NCI-H146 treated with DMSO at 0.1 percent for 48 hours (cell line): ENCODE measurements around the gene CNMD.
A peak's percentile ranks its signal among the peaks of the same experiment; 100 is the strongest.
"Not testable (repeated sequence)": the region's sequence is repeated elsewhere in the genome, so short reads cannot be mapped to it uniquely, and the experiment has no call there.

Experiments used
- DNase-seq: peaks from one replicate; lab custom pipeline; 2025; ENCODE audit not compliant: unreplicated experiment; lab: John Stamatoyannopoulos, UW

CNMD gene

DNA sequence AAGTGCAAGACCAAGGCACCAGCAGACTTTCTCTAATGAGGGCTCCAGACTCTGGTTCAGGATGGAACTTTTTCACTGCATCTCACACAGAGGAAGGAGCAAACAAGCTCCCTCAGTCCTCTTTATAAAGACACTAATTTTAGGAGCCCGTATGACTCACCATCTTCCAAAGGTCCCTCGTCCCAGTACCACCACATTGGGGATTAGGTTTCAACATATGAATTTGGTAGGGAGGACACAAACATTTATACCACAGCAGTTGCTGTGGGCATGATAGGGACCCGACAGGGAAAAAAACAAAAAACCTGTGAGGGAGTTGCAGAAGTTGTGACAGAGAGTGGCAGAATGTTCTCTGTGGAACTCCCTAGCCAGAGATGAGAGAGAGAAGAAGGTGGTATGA is 6.5 kb upstream of the CNMD start:
- DNase-seq, result no peak

DNA sequence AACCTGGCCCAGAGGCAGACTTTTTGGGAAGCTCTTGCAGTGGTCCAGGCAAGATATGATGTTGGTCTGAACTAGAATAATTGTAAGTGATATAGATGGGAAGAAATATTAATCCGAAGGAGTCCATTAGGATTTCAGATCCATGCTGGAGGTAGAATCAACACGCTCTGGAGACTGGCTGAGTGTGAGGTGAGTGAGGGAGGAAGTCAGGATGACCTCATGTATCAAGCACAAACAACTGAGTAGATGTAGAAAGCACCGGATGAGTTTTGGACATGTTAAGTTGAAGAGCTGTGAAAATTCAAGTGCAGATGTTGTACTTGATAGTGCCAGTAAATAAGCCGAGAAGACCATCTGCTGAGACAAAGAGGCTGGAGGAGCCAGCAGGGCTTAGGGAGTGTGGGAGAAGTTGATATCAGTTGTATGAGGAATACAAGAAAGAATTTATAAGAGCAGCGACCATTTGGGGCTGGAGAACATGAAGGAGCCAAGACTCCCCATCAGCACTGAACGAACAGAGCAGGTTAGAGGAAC is 5.3 kb upstream of the CNMD start:
- no peak for DNase-seq

DNA sequence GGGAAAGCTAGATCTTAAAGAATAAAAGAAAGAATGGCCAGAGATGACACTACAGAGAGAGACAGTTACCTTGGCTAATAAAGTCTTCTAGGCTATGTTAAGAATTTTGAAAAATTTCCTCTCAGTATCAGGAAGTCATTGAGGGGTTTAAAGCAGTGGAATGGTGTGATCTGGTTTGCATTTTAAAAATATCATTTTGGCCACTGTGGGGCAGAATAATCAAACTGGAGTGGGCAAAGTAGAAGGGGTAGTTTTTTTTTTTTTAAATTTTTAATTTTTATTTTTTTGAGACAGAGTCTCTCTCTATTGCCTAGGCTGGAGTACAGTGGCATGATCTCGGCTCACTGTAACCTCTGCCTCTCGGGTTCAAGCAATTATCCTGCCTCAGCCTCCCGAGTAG is 4.4 kb upstream of the CNMD start:
- no peak for DNase-seq

DNA sequence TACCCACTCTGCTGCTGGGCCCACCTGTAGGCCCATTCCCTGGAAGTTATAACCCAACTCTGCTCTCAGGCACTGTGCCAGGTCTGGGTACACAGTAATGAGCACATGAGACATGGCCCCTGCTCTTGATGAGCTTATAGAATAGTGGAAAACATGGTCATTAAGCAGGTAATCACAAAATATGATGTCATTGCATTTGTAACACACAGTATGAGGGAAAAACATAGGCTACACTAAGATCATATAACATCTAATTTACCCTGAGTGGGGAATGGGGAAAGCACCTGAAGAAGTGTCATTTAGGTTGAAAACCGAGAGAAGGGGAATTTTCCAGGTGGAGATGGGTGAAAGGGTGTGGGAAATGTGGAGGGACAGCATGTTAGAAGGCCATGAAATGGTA is 3.9 kb upstream of the CNMD start:
- no peak for DNase-seq

DNA sequence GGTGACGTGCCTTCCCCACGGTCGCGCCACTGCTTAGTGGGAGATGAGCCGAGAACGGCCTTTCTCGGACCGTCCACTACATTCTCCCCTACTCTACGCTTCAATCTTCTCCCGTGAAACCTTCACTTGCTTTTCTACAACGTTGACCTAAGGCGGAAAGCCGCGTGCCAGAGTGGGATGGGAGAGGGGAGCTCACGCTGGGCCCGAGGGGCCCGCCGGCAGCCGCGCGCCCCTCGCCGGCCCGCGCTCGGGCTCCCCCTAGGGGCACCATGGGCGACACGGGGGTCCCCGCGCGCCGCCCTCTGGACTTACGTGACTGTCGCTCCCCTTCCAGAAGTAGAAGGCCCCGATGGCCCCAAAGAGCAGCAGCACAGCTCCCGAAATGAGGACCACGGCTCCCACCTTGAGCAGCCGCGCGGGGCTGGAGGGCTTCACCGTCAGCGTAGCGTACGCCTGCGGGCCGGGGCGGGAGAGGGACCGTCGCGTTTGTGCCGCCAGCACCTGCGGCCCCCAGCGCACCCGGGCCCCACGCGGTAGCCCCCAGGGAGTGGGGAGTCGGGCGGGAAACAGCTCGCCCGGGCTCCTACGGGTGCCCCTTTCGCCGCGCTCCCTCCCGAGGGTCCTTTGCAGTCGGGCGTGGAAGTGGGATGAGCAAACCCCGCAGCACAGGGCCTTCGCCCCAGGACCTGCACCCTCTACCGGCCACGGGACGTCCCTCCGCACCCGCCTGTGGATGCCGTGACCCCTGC is 727 bp downstream of the CNMD start:
- no peak for DNase-seq

DNA sequence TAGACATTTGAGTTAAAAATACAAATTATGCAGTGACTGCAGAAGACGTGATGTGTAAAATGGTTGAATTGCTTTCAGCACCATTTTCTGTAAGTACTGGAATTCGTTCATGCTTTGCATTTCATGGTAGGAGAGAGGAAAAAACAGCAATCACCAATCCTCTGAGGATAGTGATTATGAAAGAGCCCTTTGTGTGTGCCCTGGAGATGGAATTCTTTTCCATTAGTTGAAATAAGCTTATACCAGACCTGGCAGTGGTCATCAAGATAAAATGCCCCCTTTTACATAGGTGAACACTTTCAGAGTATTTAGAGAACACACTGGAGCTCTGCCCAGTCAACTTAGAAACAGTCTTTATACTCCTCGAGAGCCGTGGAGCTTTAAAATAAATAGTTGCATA is 1.7 kb downstream of the CNMD start:
- DNase-seq, result no peak

DNA sequence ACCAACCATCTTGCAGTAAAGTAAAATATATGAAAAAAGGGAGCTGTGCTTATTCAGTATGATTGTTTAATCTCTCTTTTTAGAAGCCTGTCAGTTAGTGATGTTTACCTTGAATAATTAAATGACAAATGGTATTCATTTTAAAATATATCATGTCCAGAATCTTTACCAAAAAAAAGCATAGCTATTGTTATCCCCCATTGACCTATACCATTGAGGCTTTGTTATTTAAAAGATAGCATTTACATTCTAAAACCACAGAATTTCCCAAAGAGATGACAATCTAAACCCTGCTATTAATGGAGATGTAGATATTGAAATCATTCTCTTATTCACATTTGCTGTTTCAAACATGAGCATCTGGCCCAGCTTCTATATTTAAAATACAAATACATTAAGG is 2.2 kb downstream of the CNMD start:
- DNase-seq, result no peak

DNA sequence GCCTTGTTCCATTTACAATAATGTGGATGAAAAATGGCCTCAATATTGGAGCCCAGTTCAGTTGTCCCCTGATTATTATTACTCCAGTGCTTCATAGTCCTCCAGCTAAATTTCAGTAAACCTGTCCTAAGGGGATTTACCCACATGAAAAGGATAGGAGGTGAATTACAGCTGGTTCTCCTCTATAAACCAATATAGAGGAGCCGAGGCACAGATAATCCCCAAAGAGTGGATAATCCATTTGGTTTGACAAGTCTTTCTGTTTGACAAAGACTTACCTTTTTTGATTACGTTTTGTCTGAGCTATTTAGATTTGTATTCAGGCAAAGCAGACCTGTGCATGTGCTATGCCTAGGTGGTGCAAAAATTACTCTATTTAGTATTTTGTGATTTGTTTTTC is 2.7 kb downstream of the CNMD start:
- DNase-seq, result no peak

DNA sequence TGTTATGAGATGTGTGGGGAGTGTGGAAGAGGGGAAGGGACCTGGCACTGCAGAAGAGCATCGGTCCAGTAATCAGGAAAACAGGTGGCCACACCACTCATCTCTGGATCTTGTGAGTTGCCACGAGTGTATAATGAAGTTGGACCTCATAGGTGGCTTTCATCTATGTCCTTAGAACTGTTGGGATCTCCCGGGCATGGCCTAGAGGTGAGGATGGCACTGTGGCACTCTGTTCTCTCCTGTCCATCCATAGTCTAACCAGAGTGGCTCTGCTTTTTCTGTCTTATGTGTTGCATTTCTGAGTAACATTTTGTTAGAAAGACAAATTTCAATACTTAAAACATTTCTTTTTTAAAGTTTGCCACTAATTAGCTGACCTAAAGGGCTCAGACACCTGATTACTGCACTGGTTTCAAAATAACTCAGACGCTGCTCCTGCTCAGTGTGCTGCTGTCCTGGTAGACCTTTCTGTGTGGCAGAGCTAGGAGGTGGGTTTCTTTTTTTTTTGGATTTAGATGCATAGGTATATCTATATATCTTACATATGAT is 5.5 kb downstream of the CNMD start:
- DNase-seq, result no peak

DNA sequence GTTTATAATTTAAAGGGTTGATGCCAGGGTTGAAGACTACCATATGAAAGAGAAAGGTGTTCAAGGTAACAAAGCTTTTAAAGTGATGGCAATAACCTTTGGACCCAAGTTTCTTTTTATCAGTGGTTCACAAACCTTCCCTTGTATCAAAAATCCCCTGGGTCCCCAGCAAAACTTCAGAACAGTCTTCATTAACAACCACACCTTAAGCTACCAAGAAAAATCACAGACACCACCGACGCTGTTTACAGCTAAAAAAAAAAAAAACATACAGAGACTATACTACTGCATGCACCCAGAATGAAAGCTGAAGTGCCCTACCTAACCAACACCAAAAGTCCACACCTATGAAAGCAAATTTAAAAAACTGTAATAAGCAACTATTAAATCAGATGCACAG is 13.4 kb downstream of the CNMD start:
- DNase-seq, result no peak

DNA sequence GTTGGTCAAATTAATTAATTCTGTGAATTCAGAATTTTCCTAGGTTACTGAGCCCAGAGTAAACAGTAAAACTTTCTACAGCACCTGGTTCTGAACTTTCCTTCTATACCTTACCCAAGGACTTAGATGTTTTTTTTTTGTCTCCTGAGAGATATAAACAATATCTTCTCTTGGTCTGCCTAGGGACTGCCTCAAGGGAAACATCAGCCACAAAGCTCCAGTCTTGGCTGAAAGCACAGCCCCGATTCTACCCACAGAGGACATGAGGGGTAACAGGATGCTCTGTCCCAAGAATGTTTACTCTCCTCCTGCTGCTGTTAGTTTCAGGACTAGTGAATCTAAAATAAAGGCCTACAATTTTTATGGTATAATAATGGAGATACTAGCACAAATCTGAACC is 14.3 kb downstream of the CNMD start:
- DNase-seq, result no peak

DNA sequence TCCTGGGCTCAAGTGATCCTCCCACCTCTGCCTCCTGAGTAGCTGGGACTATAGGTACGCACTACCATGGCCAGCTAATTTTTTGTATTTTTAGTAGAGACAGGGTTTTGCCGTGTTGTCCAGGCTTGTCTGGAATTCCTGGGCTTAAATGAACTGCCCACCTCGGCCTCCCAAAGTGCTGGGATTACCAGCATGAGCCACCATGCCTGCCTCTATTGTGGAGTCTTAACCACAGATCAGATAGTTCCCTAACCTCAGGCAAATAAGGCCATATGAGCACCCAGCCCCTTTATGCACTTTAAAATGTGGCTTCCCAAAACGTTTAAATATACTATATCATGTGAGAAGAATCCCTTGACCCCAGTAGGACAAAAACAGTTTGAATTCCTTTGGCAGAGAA is 16.4 kb downstream of the CNMD start:
- no peak for DNase-seq

DNA sequence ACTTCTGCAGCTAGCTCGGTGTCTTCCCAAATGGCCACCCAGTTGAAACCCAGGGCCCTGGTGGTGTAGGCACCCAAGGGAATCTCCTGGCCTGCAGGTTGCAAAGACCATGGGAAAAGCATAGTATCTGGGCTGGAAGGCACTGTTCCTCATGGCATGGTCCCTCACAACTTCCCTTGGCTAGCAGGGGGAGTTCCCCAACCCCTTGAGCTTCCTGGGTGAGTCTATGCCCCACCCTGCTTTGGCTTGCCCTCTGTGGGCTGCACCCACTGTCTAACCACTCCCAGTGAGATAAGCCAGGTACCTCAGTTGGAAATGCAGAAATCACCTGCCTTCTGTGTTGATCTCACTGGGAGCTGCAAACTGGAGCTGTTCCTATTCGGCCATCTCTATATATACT is 18.3 kb downstream of the CNMD start:
- DNase-seq, result not testable (repeated sequence)

DNA sequence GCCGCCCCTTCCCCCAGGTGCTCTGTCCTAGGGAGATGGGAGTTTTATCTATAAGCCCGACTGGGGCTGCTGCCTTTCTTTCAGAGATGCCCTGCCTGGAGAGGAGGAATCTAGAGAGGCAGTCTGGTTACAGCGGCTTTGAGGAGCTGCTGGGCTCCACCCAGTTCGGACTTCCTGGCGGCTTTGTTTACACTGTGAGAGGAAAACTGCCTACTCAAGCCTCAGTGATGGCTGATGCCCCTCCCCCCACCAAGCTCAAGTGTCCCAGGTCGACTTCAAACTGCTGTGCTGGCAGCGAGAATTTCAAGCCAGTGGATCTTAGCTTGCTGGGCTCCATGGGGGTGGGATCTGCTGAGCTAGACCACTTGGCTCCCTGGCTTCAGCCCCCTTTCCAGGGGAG is 18.7 kb downstream of the CNMD start:
- not testable (repeated sequence) for DNase-seq

DNA sequence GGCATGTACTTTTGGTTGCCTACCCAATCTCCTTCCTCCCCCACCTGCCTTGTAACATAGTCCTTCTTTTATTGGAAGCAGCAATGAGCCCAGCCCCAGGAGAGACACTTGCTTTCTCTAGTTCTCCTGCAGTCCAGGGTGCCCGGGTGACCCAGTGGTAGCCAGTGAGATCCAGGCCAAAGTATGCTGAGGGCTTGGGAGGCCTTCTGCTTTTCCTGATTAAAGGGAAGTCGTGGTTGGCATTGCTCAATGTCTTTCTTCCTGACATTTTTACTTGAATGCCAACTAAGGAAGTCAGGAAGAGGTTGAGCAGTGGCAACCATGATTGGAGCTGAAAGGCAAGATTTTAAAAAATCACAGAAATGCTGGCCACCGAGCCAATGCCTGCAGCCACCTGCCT is 25.7 kb downstream of the CNMD start:
- no peak for DNase-seq

DNA sequence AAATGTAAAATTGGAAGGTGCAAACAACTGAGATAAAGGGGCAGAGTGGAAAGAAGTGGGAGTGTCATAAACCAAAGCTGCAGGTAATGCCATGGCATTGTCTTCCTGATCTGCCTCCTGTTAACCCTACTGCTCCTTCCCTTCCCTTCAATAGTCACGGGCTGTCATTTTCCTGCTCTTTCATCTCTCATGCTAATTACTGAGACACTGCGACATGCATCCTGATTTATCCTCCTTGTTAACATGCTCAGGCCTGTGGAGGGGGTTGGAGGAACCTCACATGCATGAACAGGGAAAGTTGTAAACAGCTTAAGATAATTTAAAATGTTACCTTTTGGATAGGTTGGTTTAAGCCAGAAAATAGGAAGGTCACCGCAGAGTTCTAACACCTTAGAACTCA is 27.2 kb downstream of the CNMD start:
- DNase-seq, result peak; percentile 19

DNA sequence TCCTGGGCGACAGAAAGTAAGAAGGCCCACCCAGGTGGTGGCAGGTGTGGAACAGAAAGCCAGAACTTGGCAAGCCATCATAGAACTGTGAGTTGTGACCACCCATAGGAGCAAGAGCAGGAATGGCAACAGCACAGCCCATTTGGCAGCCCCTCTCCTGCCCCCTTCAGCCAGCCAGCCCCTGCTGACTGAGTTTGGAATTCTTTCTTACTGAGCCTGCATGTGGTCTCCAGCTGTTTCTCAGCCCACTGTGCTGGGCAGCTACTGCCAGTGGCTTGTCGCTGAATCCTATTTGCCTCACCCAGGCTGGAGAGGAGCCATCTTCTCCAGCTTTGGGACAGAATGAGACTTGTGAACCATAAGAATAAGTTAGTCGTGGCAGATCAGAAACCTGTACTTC is 28.3 kb downstream of the CNMD start:
- no peak for DNase-seq

DNA sequence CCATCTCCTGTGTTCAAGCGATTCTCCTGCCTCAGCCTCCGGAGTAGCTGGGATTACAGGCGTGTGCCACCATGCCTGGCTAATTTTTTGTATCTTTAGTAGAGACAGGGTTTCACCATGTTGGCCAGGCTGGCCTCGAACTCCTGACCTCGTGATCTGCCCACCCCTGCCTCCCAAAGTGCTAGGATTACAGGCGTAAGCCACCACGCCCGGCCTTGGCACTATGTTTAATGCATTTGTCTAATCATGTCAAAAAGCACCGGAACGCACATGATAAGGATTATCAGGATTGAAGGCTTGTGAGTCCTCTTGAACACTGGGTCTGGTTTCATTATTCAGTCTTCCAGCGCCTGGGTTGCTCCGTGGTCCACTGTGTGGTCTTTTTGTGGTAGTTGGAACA is 31.4 kb downstream of the CNMD start:
- not testable (repeated sequence) for DNase-seq

DNA sequence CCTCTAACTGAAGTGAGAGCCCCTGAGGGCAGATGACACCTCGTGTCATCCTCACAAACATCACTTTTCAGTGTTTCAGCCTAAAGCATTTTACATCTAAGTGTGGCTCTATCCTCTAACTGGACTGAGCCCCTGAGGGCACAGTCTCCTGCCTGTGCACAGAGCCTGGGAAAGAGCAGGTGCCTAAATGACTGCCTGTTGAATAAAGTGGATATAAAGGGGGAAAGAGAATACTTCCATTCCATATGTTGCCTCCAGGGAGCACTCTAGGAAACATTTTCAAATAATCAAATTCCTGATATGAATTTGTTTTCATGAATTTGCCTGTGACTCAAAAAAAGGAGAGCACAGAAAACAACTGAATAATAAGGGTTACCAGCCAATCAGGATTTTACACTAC is 32.2 kb downstream of the CNMD start:
- peak; percentile 70 for DNase-seq

DNA sequence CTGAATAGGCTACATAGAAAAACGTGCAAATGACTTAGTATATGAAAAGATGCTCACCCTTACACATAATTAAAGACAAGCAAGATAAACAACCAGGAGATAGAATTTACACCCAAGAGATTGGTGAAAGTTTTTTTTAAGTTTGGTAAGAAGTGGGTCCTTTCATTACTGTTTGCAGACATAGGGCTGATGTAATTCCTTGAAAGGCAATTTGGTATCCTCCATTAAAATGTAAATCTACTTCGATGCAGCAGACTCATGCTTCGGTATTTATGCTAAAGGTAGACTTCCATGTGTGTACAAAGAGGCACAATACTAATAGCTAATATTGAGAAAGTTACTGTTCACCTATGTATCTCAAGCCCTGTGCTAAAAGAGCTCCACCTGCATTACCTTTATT is 33.5 kb downstream of the CNMD start:
- no peak for DNase-seq

DNA sequence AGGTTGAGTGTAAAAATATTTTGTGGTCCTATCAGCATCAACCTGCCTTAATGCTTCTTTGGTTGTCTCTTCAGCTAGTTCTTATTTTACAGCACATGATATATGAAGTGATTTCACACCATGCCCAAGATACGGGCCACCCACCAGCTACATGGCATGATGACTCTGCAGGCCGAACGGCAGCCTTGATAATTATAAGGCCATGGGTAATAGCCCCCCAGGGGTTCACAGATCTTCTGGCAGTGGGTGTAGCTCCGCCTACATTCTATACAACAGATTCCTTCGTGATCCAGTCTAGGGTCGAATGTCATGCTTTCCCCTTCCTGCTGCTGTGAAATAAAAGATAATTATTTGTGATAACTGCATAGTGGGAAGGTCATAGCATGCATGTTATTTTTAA is 36.1 kb downstream of the CNMD start:
- DNase-seq, result no peak

DNA sequence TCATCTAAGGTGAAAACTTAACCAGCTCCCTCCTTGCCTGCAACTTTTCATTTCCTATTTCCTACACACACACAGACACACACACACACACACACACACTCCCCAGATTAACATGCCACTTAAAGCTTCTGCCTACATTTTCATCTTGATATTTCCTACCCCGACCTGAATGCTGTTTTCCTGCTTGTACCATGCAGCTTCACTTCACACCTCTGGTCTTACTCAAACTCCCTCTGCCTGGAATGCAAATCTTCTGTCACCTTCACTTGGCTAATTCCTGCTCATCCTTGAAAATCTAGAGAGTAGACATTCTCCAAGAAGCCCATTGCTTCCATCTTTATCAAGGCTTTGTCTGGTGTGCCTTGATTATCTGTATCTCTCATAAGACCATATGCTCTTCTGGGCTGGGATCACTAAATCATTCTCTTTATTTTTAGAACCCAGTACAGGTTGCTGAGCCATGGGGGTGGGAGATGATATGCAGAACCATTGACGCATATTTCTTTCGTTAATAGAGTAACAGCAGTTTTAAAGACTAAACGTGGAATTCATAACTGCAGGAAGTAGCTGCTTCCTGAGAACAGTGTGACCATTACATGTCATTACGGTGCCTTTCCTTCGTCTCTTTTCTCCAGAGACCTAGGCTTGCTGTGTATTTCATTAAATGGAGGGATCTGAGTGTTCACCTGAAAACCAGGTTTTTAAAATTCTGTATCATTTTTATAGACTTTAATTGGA is 37.7 kb downstream of the CNMD start:
- DNase-seq, result no peak
